ENCODE results near the gene NENF.

Gene NENF

GRCh38 chr1:212415107-212415841, 17.4 kb upstream of the NENF start:
- DNase-seq (no peak), ATAC-seq (no peak)
- Mint-ChIP-seq H3K4me1 (peaks cover 36% of the 10 kb centered on the region), H3K27me3 (no peaks in the 10 kb centered on the region), H3K27ac (peak overlapping the region; percentile 79 to 99), H3K9me3 (no peaks in the 10 kb centered on the region), H3K4me3 (peak overlapping the region; percentile 100)

GRCh38 chr1:212421165-212421564, 11.6 kb upstream of the NENF start:
- Mint-ChIP-seq H3K4me1 (no peaks in the 10 kb centered on the region), H3K27ac (no peak overlapping the region), H3K4me3 (no peak overlapping the region), H3K27me3 (peaks cover 10% of the 10 kb centered on the region), H3K9me3 (no peaks in the 10 kb centered on the region)
- DNase-seq (no peak), ATAC-seq (no peak)

GRCh38 chr1:212423879-212424278, 8.8 kb upstream of the NENF start:
- DNase-seq (no peak), ATAC-seq (no peak)
- no peaks in the 10 kb centered on the region for H3K9me3 Mint-ChIP-seq
- no peak overlapping the region for H3K4me3 Mint-ChIP-seq
- peaks cover 10% of the 10 kb centered on the region for H3K27me3 Mint-ChIP-seq
- H3K27ac Mint-ChIP-seq: no peak overlapping the region
- no peaks in the 10 kb centered on the region for H3K4me1 Mint-ChIP-seq

GRCh38 chr1:212428496-212428895, 4.2 kb upstream of the NENF start:
- no peak for ATAC-seq
- Mint-ChIP-seq H3K27me3 (peaks cover 6% of the 10 kb centered on the region), H3K4me1 (peaks cover 23% of the 10 kb centered on the region), H3K27ac (no peak overlapping the region), H3K9me3 (no peaks in the 10 kb centered on the region), H3K4me3 (no peak overlapping the region)
- no peak for DNase-seq

- no peak overlapping the region for H3K27ac Mint-ChIP-seq
Measured at GRCh38 chr1:212430416-212430815, 2.3 kb upstream of the NENF start.

DNA sequence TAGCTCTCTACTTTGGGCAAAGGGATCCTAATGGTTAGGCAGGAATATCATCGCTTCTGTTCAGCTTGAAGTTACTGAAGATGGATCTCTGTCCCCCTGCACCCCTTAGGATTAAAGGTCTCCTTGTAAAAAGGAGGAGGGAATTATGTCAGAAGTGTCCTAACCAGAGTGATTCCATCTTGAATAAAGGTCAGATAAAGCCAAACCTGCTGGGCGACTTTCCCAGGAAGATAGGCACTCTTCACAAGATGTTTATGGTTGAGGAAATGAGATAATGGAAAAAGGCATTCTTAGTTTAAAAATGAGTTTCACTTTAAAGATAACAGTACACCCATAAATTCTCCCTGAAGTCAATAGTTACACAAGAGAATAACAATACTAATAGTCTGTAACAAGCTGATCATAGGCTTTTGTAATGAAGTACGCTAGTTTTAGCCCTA, 1.7 kb upstream of the NENF start:
- H3K4me1 Mint-ChIP-seq: peaks cover 43% of the 10 kb centered on the region
- ATAC-seq (no peak), DNase-seq (no peak)
- H3K27ac Mint-ChIP-seq: no peak overlapping the region
- no peaks in the 10 kb centered on the region for H3K27me3 Mint-ChIP-seq
- H3K9me3 Mint-ChIP-seq: no peaks in the 10 kb centered on the region
- no peak overlapping the region for H3K4me3 Mint-ChIP-seq

More at GRCh38 chr1:212430416-212430815, 2.3 kb upstream of the NENF start:
- Mint-ChIP-seq H3K4me3 (no peak overlapping the region), H3K9me3 (no peaks in the 10 kb centered on the region), H3K27me3 (no peaks in the 10 kb centered on the region), H3K4me1 (peaks cover 37% of the 10 kb centered on the region)
- ATAC-seq (no peak), DNase-seq (no peak)

- no peak for DNase-seq
- H3K9me3 Mint-ChIP-seq: no peaks in the 10 kb centered on the region
- peaks cover 43% of the 10 kb centered on the region for H3K4me1 Mint-ChIP-seq
- no peak for ATAC-seq
- peak overlapping the region; percentile 51 to 83 for H3K4me3 Mint-ChIP-seq
- peak overlapping the region in 1 of 2 donors; percentile 36 for H3K27ac Mint-ChIP-seq
- no peaks in the 10 kb centered on the region for H3K27me3 Mint-ChIP-seq
Measured at GRCh38 chr1:212431644-212432043, 1.1 kb upstream of the NENF start.

GRCh38 chr1:212432272-212432660, 454 bp upstream of the NENF start:
- Mint-ChIP-seq H3K27ac (peak overlapping the region; percentile 76 to 93), H3K9me3 (no peaks in the 10 kb centered on the region), H3K4me3 (peak overlapping the region; percentile 83), H3K27me3 (no peaks in the 10 kb centered on the region), H3K4me1 (peaks cover 46% of the 10 kb centered on the region)
- no peak for ATAC-seq
- DNase-seq: no peak

DNA sequence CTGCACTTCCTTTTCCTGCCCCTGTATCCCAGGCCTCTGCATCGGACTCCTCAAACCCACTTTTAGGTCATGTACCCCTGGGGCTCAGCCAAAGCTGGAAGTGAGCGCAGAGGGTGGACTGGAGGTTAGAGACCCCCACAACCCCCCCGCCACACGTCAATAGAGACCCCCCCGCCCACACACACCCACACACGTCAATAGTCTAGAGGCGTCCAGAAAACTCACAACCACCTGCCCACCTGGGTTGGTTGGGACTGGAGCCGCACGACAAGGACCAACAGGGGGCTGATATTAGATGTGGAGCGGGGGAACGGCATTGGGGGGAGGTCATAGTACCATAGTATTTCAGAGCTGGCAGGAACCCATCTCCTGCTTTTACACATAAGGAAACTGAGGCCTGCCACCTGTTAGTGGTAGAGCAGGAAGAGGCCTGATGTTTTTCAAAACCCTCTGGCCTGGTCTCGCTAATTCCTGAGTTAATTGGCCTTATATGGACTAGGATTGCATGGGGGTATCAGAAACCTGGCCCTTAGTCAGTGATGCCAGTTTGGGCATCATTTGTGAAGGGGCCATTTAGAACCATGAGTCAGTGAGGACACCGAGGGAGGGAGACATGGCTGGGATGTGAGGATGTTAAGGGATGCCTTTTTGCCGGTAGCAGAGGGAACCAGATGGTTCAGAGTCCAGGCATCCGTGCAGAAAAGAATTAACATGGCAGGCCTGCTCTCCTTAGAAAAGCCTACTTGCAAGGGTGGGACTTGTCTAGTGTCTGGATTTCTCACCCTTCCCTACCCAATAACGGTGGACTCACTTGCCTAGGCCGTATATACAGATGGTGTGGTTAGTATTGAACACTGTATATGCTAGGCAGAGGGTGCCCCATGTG, 1.1 kb downstream of the NENF start:
- Mint-ChIP-seq H3K4me3 (peak overlapping the region; percentile 80 to 82), H3K27ac (peak overlapping the region in 1 of 2 donors; percentile 27), H3K27me3 (no peaks in the 10 kb centered on the region), H3K9me3 (no peaks in the 10 kb centered on the region), H3K4me1 (peaks cover 57% of the 10 kb centered on the region)
- ATAC-seq (no peak), DNase-seq (no peak)

DNA sequence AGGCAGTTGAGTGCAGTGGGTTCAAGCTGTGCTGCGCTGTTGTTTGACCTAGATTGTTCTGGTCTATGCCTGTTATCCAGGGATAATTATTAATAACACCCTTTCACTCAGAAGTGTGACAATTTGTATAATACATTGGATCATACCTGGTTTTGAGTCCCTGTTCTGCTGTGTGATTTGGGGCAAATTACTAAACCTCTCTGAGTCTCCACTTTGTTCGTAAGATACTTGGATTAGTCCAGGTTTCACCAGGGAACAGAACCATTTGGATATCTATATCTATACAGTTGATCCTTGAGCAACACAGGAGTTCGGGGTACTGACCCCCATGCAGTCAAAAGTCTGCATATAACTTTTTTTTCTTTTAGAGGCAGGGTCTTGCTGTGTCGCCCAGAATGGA, 2.3 kb downstream of the NENF start:
- Mint-ChIP-seq H3K4me1 (peaks cover 57% of the 10 kb centered on the region), H3K27ac (no peak overlapping the region), H3K9me3 (no peaks in the 10 kb centered on the region), H3K27me3 (no peaks in the 10 kb centered on the region), H3K4me3 (no peak overlapping the region)
- DNase-seq (no peak), ATAC-seq (no peak)

DNA sequence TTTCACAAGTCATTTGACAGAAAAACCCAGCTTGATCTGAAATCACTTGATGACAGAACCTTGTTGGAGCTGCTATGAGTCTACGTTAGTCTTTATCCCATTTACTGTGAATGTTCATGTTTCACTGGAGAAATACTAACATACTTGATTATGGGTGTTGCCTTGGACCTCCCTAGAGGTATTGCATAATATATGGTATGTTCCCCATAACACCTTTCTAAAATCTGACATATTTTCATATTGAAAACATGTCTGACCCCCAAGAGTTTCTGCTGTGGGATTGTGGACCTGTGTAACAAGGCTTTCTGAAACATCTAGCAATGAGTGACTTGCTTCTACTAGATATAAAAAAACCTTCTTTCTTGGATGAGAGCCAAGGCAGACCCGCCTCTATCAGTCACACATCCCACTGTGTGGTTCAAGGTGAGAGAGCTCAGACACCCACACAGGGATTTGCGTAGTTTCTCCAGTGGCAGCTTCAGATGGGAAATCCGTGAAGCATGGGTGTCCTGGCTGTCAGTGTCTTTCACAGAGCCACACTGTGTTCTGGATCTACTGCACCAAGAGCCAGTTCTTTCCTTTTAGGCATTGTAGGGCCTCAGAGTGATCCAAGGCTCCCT, 4.6 kb downstream of the NENF start:
- ATAC-seq (no peak), DNase-seq (no peak)
- peaks cover 40% of the 10 kb centered on the region for H3K4me1 Mint-ChIP-seq
- no peaks in the 10 kb centered on the region for H3K9me3 Mint-ChIP-seq
- H3K27ac Mint-ChIP-seq: peak overlapping the region in 1 of 2 donors; percentile 87
- H3K4me3 Mint-ChIP-seq: no peak overlapping the region
- H3K27me3 Mint-ChIP-seq: no peaks in the 10 kb centered on the region

DNA sequence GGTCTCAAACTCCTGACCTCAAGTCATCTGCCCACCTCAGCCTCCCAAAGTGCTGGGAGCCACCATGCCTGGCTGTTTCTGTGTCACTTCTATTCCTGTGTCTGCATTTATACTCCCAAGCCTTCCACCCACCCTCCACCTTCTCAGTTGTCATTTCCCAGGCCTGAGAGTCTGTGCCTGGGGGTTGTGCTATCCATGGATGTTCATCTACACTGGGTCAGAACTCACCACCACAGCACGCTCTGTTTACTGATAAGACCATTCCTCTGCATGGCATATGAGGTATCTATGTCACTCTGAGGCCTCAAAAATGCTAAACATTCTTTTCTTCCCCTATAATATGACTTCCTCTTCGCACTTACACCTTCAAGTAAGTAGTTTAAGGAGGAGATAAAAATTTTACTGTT, 6.1 kb downstream of the NENF start:
- Mint-ChIP-seq H3K27me3 (no peaks in the 10 kb centered on the region), H3K9me3 (no peaks in the 10 kb centered on the region), H3K4me3 (no peak overlapping the region), H3K27ac (no peak overlapping the region), H3K4me1 (peaks cover 31% of the 10 kb centered on the region)
- ATAC-seq (no peak), DNase-seq (no peak)

- no peak overlapping the region for H3K4me3 Mint-ChIP-seq
- peaks cover 20% of the 10 kb centered on the region for H3K4me1 Mint-ChIP-seq
- ATAC-seq: no peak
- H3K27me3 Mint-ChIP-seq: no peaks in the 10 kb centered on the region
- no peaks in the 10 kb centered on the region for H3K9me3 Mint-ChIP-seq
- no peak overlapping the region for H3K27ac Mint-ChIP-seq
- no peak for DNase-seq
Measured at GRCh38 chr1:212440419-212440818, 7.7 kb downstream of the NENF start.

DNA sequence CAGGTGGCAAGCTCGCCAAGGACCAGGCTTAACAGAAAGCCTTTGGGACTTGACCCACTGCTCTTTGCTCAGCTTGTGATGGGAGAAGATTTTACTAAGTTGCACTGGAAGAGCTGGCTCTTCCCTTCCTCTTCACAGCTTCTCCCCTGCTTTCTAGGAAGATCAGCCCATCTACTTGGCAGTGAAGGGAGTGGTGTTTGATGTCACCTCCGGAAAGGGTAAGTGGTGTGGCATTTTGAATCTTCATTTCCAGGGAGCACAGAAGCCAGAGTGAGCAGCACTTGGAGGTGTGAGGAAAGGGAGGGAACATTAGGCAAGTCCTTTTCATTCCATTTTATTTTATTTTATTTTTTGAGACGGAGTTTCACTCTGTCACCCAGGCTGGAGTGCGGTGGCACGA, 9.7 kb downstream of the NENF start:
- no peaks in the 10 kb centered on the region for H3K9me3 Mint-ChIP-seq
- no peak for DNase-seq
- peaks cover 10% of the 10 kb centered on the region for H3K4me1 Mint-ChIP-seq
- no peak overlapping the region for H3K4me3 Mint-ChIP-seq
- H3K27me3 Mint-ChIP-seq: no peaks in the 10 kb centered on the region
- ATAC-seq: no peak
- no peak overlapping the region for H3K27ac Mint-ChIP-seq

- Mint-ChIP-seq H3K4me1 (no peaks in the 10 kb centered on the region), H3K9me3 (no peaks in the 10 kb centered on the region), H3K27me3 (no peaks in the 10 kb centered on the region), H3K27ac (no peak overlapping the region), H3K4me3 (no peak overlapping the region)
- no peak for DNase-seq
- no peak for ATAC-seq
Measured at GRCh38 chr1:212446333-212446732, 13.6 kb downstream of the NENF start.

- DNase-seq (no peak), ATAC-seq (no peak)
- no peaks in the 10 kb centered on the region for H3K9me3 Mint-ChIP-seq
- H3K4me1 Mint-ChIP-seq: peaks cover under 1% of the 10 kb centered on the region
- no peak overlapping the region for H3K4me3 Mint-ChIP-seq
- no peaks in the 10 kb centered on the region for H3K27me3 Mint-ChIP-seq
- peak overlapping the region in 1 of 2 donors; percentile 82 for H3K27ac Mint-ChIP-seq
Measured at GRCh38 chr1:212447478-212447877, 14.8 kb downstream of the NENF start.

All from stimulated activated naive CD8-positive, alpha-beta T cell treated with anti-CD3 and anti-CD28 coated beads, Interleukin-15, amount 100 ng/mL, for 72 hours (primary cell).